ENCODE results near the gene GABBR2. TPM values are rescaled to one million over a fixed set of nuclear protein-coding genes. Genes with fewer than 3 reads are reported as not detected.
A peak's percentile ranks its signal among the peaks of the same experiment; 100 is the strongest.

Gene GABBR2
- total and polyA plus RNA-seq, 2 of the 8 experiments (the other 6 are each of a cell fraction or from before 2014, with no cell fraction given), result 0.50 to 1.2 TPM

- no peak for TF ChIP-seq TCF12 (IDR thresholded peaks at IDR 0.05; ENCODE audit: low read depth, low read length)
- TF ChIP-seq JUN (IDR thresholded peaks at IDR 0.05; ENCODE audit: low read depth, low read length), result no peak
- TF ChIP-seq SIX5 (IDR thresholded peaks at IDR 0.05; ENCODE audit: low read depth, low read length), result no peak
- 0 out of 4 replicates have a peak, but pooled peaks of 1 of the 2 experiments have one; percentile 86 for TF ChIP-seq HDAC2 (IDR thresholded peaks at IDR 0.05; ENCODE audit: borderline replicate concordance in 1 of 2, low read depth in 2 of 2, low read length in 2 of 2)
- no peak for TF ChIP-seq CTBP2 (IDR thresholded peaks at IDR 0.05; ENCODE audit: borderline replicate concordance, insufficient read depth, insufficient read length, low read length)
- no peak for TF ChIP-seq NRF1 (IDR thresholded peaks at IDR 0.05; ENCODE audit: low read depth, low read length)
- TF ChIP-seq TBP (IDR thresholded peaks at IDR 0.05; ENCODE audit: low read depth, low read length), result no peak
- TF ChIP-seq CBX5 (IDR thresholded peaks at IDR 0.05; ENCODE audit: low read depth, low read length), result no peak
- TF ChIP-seq MAFK (IDR thresholded peaks at IDR 0.05; ENCODE audit: low read depth, low read length), result no peak
- no peak for TF ChIP-seq SP1 (IDR thresholded peaks at IDR 0.05; ENCODE audit: low read depth, low read length)
- TF ChIP-seq CBX8 (IDR thresholded peaks at IDR 0.05; ENCODE audit: borderline replicate concordance, low read depth, low read length), result no peak
- no peak for TF ChIP-seq TAF1 (IDR thresholded peaks at IDR 0.05; ENCODE audit: low read depth, low read length)
- TF ChIP-seq GABPA (IDR thresholded peaks at IDR 0.05; ENCODE audit: borderline replicate concordance, insufficient read depth, low read length), result no peak
- peak; percentile 97 for TF ChIP-seq KDM1A (IDR thresholded peaks at IDR 0.05; ENCODE audit: borderline replicate concordance, low read length)
- TF ChIP-seq ATF2 (IDR thresholded peaks at IDR 0.05; ENCODE audit: low read length), result no peak
Measured at GRCh38 chr9:98254228-98255060, 454.3 kb downstream of the GABBR2 start (continued).

Data from H1 (cell line).